COR-L47 (cell line): ENCODE measurements around the gene SLC22A12.

ENCODE experiments used
- DNase-seq: peaks from one replicate; lab custom pipeline; 2025; lab: John Stamatoyannopoulos, UW

The SLC22A12 gene

GRCh38 chr11:64605656-64606585 lies 14.9 kb downstream of the SLC22A12 start:
- no peak for DNase-seq

GRCh38 chr11:64606796-64607380 lies 15.9 kb downstream of the SLC22A12 start:
- DNase-seq, result no peak

GRCh38 chr11:64607381-64607985 lies 16.5 kb downstream of the SLC22A12 start:
- no peak for DNase-seq

- no peak for DNase-seq
Observed at GRCh38 chr11:64608046-64608445, 17.0 kb downstream of the SLC22A12 start.

GRCh38 chr11:64608636-64609035 lies 17.6 kb downstream of the SLC22A12 start:
- DNase-seq, result no peak

GRCh38 chr11:64609436-64610047 lies 18.5 kb downstream of the SLC22A12 start:
- no peak for DNase-seq

- DNase-seq, result no peak
Observed at GRCh38 chr11:64610596-64610995, 19.6 kb downstream of the SLC22A12 start.

- DNase-seq, result no peak
Observed at GRCh38 chr11:64611176-64611575, 20.2 kb downstream of the SLC22A12 start.

GRCh38 chr11:64611869-64612646 lies 21.0 kb downstream of the SLC22A12 start:
- DNase-seq, result no peak

- DNase-seq, result no peak
Observed at GRCh38 chr11:64613648-64614047, 22.6 kb downstream of the SLC22A12 start.

GRCh38 chr11:64614917-64615316 lies 23.9 kb downstream of the SLC22A12 start:
- DNase-seq, result no peak

- no peak for DNase-seq
Observed at GRCh38 chr11:64616817-64617216, 25.8 kb downstream of the SLC22A12 start.

GRCh38 chr11:64619196-64619595 lies 28.2 kb downstream of the SLC22A12 start:
- no peak for DNase-seq

- no peak for DNase-seq
Observed at GRCh38 chr11:64619811-64620380, 28.9 kb downstream of the SLC22A12 start.

GRCh38 chr11:64620381-64620971 lies 29.5 kb downstream of the SLC22A12 start:
- DNase-seq, result peak; percentile 13

- no peak for DNase-seq
Observed at GRCh38 chr11:64621283-64622019, 30.4 kb downstream of the SLC22A12 start.

GRCh38 chr11:64622681-64623080 lies 31.7 kb downstream of the SLC22A12 start:
- no peak for DNase-seq

- no peak for DNase-seq
Observed at GRCh38 chr11:64624883-64625481, 34.0 kb downstream of the SLC22A12 start.

GRCh38 chr11:64626637-64627036 lies 35.6 kb downstream of the SLC22A12 start:
- no peak for DNase-seq

GRCh38 chr11:64627371-64627770 lies 36.4 kb downstream of the SLC22A12 start:
- no peak for DNase-seq
